Left lung (tissue), 10 donors: ENCODE measurements around the gene CYTH2. TPM values are rescaled to one million over a fixed set of nuclear protein-coding genes. Genes with fewer than 3 reads are reported as not detected.
"Not testable (repeated sequence)": the region's sequence is repeated elsewhere in the genome, so short reads cannot be mapped to it uniquely, and the experiment has no call there.

Source experiments
- ATAC-seq: fragments of 200-7000 bp; cut with Tn5 transposase; one replicate; pipeline ENCODE4 v1.9.1; 2020; ENCODE audit warnings: moderate library complexity
- DNase-seq, 4 donors: peaks; one replicate each; pipeline ENCODE4 v3.0.0-alpha.2; 2013 to 2020
- H3K27ac ChIP-seq, 2 donors: fragments of 200-600 bp; sonication (generic) in 1 of 2; one replicate each; pipeline versions ENCODE4 v1.5.0 to v1.8.0; 2020 to 2021
- H3K27me3 ChIP-seq, 2 donors: fragments of 200-600 bp; sonication (generic) in 1 of 2; one replicate each; pipeline versions ENCODE4 v1.5.0 to v1.8.0; 2020 to 2021
- H3K36me3 ChIP-seq, 2 donors: fragments of 200-600 bp; sonication (generic) in 1 of 2; one replicate each; pipeline versions ENCODE4 v1.5.0 to v1.8.0; 2020 to 2021
- H3K4me1 ChIP-seq, 2 donors: fragments of 200-600 bp; one replicate each; pipeline ENCODE4 v1.8.0; 2021
- H3K4me3 ChIP-seq, 2 donors: fragments of 200-600 bp; sonication (generic) in 1 of 2; one replicate each; pipeline versions ENCODE4 v1.5.0 to v1.8.0; 2020 to 2021; ENCODE audit warnings: mild to moderate bottlenecking in 1 of 2
- H3K9me3 ChIP-seq, 2 donors: fragments of 200-600 bp; sonication (generic) in 1 of 2; one replicate each; pipeline versions ENCODE4 v1.5.0 to v1.8.0; 2020 to 2021
- intact Hi-C, 2 donors: fragments of 100-400 bp; cut with DNase I; formaldehyde crosslinking; loops; one replicate each; pipeline versions ENCODE4 v1.11.2 to v1.14.2; 2022
- polyA plus RNA-seq, 6 donors: library from polyadenylated mRNA; unstranded; fragments of 120-200 nt; gene quantifications; one replicate each; pipeline ENCODE4 v1.2.1, GENCODE V29; 2013; ENCODE audit not compliant: insufficient read length in 6 of 6
- total RNA-seq, 2 donors: library from RNA; stranded (reverse); fragmentation: NEBNext Ultra II Directional; extraction: Animal tissue kit (Norgen Biotek cat#: 25700); gene quantifications; one replicate each; pipeline ENCODE4 v1.2.1, GENCODE V29; 2021
- TF ChIP-seq, protein P1 (sequence below), 2 donors: fragments of 200-600 bp; sonication (generic) in 1 of 2; IDR thresholded peaks; one replicate each; pipeline versions ENCODE4 v1.5.0 to v1.8.0; 2021; ENCODE audit warnings: antibody characterized with exemption in 2 of 2
- donor health status: DM: no; HTN: yes; CAD: no.
- donor health status: DM: no; HTN: no; CAD: no.

Gene CYTH2
- total and polyA plus RNA-seq, 8 donors: 49.8 to 108 (median 88.7) TPM

DNA sequence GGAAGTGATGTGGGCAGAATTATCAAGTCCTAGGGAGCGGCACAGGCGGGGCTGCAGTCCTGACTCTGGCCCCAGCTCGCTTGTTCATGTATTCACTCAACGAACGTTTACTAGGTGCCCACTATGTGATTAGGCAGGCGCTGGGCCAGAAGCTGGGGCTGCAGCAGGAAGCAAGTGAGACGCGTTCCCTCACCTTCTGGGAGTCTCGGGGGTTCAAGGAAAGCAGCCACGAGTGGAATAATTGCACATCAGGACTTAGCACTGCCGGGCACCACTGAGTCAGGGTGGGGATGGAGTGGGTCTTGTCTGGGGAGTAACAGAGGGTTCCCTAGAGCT is 44.9 kb downstream of the CYTH2 start:
- intact Hi-C loops: no loop called here
- H3K4me1 ChIP-seq: peaks cover 0 to 23% of the 10 kb centered on the region in 2 donors
- no peaks in the 10 kb centered on the region for H3K9me3 ChIP-seq
- DNase-seq (no peak), ATAC-seq (no peak)
- no peak overlapping the region for H3K27ac ChIP-seq
- no peaks in the 10 kb centered on the region for H3K36me3 ChIP-seq
- TF ChIP-seq, protein P1, sequence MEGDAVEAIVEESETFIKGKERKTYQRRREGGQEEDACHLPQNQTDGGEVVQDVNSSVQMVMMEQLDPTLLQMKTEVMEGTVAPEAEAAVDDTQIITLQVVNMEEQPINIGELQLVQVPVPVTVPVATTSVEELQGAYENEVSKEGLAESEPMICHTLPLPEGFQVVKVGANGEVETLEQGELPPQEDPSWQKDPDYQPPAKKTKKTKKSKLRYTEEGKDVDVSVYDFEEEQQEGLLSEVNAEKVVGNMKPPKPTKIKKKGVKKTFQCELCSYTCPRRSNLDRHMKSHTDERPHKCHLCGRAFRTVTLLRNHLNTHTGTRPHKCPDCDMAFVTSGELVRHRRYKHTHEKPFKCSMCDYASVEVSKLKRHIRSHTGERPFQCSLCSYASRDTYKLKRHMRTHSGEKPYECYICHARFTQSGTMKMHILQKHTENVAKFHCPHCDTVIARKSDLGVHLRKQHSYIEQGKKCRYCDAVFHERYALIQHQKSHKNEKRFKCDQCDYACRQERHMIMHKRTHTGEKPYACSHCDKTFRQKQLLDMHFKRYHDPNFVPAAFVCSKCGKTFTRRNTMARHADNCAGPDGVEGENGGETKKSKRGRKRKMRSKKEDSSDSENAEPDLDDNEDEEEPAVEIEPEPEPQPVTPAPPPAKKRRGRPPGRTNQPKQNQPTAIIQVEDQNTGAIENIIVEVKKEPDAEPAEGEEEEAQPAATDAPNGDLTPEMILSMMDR (IDR thresholded peaks at IDR 0.05): no peak
- peak overlapping the region in 1 of 2 donors; percentile 48 for H3K4me3 ChIP-seq
- peaks cover 29 to 52% of the 10 kb centered on the region in 2 donors for H3K27me3 ChIP-seq

DNA sequence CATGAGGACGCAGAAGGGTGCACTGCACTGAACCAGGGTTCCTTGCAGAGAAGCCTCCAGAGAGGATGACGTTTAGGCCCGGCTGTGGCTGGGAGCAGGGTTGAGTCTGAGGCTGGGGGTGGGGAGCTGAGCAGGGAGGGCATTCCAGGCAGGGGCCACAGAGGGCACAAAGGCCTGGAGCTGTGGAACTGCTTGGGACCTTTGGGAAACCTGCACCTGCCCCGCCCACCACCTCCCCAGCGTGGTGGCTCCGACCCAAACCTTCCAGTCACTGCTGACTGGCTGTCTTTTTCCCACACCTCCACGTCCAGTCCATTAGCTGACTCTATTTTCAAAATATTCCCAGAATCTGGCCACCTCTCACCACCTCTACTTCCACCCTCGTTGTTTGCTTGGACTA is 47.4 kb downstream of the CYTH2 start:
- DNase-seq (no peak), ATAC-seq (no peak)
- no peaks in the 10 kb centered on the region for H3K9me3 ChIP-seq
- H3K27ac ChIP-seq: no peak overlapping the region
- intact Hi-C loops: no loop called here
- H3K4me1 ChIP-seq: peaks cover 0 to 12% of the 10 kb centered on the region in 2 donors
- H3K27me3 ChIP-seq: peaks cover 20 to 32% of the 10 kb centered on the region in 2 donors
- TF ChIP-seq, protein P1 (IDR thresholded peaks at IDR 0.05): no peak
- H3K36me3 ChIP-seq: no peaks in the 10 kb centered on the region
- H3K4me3 ChIP-seq: no peak overlapping the region

DNA sequence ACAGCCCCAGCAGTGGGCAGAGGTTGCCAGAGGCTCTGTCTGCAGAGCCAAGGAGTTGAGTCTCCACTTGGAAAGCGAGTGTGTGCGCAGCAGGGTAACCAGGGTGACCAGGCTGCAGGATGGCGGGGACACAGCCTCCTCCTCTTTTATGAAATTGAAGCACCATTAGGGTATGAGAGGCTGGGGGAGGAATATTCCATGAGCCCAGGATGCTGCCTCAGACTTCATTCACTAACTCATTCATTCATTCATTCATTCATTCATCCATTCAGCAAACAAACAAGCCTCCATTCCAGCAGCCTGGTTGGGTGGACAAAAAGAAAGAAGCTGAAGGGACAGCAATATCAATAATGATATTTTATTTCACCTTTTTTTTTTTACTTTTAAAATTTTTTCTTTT is 49.0 kb downstream of the CYTH2 start:
- Histone ChIP-seq H3K27ac (no peak overlapping the region), H3K4me3 (no peak overlapping the region), H3K36me3 (no peaks in the 10 kb centered on the region), H3K4me1 (peaks cover 0 to 7% of the 10 kb centered on the region in 2 donors), H3K9me3 (no peaks in the 10 kb centered on the region), H3K27me3 (peaks cover 5 to 15% of the 10 kb centered on the region in 2 donors)
- TF ChIP-seq, protein P1 (IDR thresholded peaks at IDR 0.05): no peak
- DNase-seq (no peak), ATAC-seq (no peak)
- intact Hi-C loops: no loop called here

DNA sequence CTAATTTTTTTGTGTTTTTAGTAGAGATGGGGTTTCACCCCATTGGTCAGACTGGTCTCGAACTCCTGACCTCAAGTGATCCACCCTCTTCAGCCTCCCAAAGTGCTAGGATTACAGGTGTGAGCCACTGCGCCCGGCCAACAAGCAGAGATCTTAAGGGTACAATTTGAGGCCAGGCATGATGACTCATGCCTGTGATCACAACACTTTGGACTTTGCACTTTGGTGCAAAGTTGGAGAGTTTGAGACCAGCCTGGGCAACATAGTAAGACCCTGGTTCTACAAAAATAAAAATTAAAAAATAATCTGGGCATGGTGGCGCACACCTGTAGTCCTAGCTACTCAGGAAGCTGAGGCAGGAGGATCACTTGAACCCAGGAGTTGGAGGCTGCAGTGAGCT is 50.3 kb downstream of the CYTH2 start:
- intact Hi-C loops, DNase-seq, H3K27me3 ChIP-seq, H3K36me3 ChIP-seq, H3K4me1 ChIP-seq, H3K9me3 ChIP-seq, H3K27ac ChIP-seq, H3K4me3 ChIP-seq, ATAC-seq: not testable (repeated sequence)

DNA sequence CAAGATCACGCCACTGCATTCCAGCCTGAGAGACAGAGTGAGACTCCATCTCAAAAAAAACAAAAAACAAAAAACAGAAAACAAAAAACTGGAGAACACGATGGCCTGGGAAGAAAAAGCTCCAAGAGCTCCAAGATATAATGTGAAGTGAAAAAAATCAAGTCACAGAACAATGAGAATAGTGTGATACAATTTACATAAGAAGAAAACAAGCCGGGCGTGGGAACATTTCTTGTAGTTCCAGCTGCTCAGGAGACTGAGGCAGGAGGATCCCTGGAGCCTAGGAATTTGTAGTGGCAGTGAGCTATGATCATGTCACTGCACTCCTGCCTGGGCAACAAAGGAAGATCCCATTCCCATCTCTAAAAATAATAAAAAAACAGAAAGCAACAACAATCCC is 51.0 kb downstream of the CYTH2 start:
- no peak for DNase-seq
- intact Hi-C loops: no loop called here
- H3K4me3 ChIP-seq: no peak overlapping the region
- H3K27ac ChIP-seq: no peak overlapping the region
- peaks cover 0 to 10% of the 10 kb centered on the region in 2 donors for H3K9me3 ChIP-seq
- H3K36me3 ChIP-seq: no peaks in the 10 kb centered on the region
- no peaks in the 10 kb centered on the region for H3K4me1 ChIP-seq
- no peak for ATAC-seq
- H3K27me3 ChIP-seq: peaks cover 0 to 4% of the 10 kb centered on the region in 2 donors
- TF ChIP-seq, protein P1 (IDR thresholded peaks at IDR 0.05): no peak

DNA sequence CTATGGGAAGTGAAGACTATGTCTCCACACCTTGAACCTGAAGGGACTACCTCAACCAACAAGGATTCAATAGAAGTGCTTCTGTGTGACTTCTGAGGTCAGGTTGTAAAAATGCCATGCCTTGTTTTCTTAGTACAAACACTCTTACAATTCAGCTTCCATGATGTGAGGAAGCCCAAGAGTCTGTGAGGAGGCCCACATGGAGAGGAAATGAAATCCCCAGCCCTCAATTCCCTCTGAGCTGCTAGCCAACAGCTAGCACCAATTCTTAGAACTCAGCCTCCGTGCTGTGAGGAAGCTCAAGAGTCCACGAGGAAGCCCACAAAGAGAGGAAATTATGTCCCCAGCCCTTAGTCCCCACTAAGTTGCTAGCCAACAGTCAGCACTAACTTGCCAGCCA is 55.1 kb downstream of the CYTH2 start:
- H3K4me1 ChIP-seq: no peaks in the 10 kb centered on the region
- intact Hi-C loops: no loop called here
- H3K27me3 ChIP-seq: peaks cover 0 to 4% of the 10 kb centered on the region in 2 donors
- ATAC-seq (no peak), DNase-seq (no peak)
- no peak overlapping the region for H3K4me3 ChIP-seq
- no peaks in the 10 kb centered on the region for H3K36me3 ChIP-seq
- H3K27ac ChIP-seq: no peak overlapping the region
- TF ChIP-seq, protein P1 (IDR thresholded peaks at IDR 0.05): no peak
- H3K9me3 ChIP-seq: peaks cover 0 to 40% of the 10 kb centered on the region in 2 donors
